GM21367 (cell line): ENCODE measurements around the gene DNAJC5G.
"Not testable (repeated sequence)": the region's sequence is repeated elsewhere in the genome, so short reads cannot be mapped to it uniquely, and the experiment has no call there.

Experiments used
- ATAC-seq: cut with Tn5 transposase; IDR thresholded peaks from one replicate; pipeline ENCODE4 v1.9.1; 2021; ENCODE audit not compliant: unreplicated experiment

The DNAJC5G gene

GRCh38 chr2:27280826-27281225, 5.6 kb downstream of the DNAJC5G start:
- ATAC-seq = no peak

GRCh38 chr2:27281442-27281841, 6.2 kb downstream of the DNAJC5G start:
- ATAC-seq = no peak

GRCh38 chr2:27281855-27282559, 6.8 kb downstream of the DNAJC5G start, which contains the start of gene TRIM54:
Gene TRIM54, plus strand, starts transcription at chr2:27282429. Its CDS starts 303 bp downstream, at chr2:27282732.
- ATAC-seq = no peak

GRCh38 chr2:27282892-27283291, 7.7 kb downstream of the DNAJC5G start:
- ATAC-seq = no peak

GRCh38 chr2:27284996-27285395, 9.8 kb downstream of the DNAJC5G start:
- no peak for ATAC-seq

GRCh38 chr2:27285481-27285880, 10.2 kb downstream of the DNAJC5G start:
- no peak for ATAC-seq

GRCh38 chr2:27288610-27289009, 13.4 kb downstream of the DNAJC5G start:
- no peak for ATAC-seq

GRCh38 chr2:27290549-27290948, 15.3 kb downstream of the DNAJC5G start:
- no peak for ATAC-seq

- ATAC-seq = no peak
These were observed 16.6 kb downstream of the DNAJC5G start for GRCh38 chr2:27291865-27292264.

GRCh38 chr2:27294928-27295327, 19.7 kb downstream of the DNAJC5G start:
- ATAC-seq = no peak

GRCh38 chr2:27296481-27296880, 21.2 kb downstream of the DNAJC5G start:
- ATAC-seq = no peak

GRCh38 chr2:27297195-27297594, 22.0 kb downstream of the DNAJC5G start:
- ATAC-seq = no peak

- ATAC-seq = no peak
These were observed 23.3 kb downstream of the DNAJC5G start for GRCh38 chr2:27298391-27299080.

- not testable (repeated sequence) for ATAC-seq
These were observed 25.4 kb downstream of the DNAJC5G start for GRCh38 chr2:27300606-27301005.

- ATAC-seq = no peak
These were observed 28.1 kb downstream of the DNAJC5G start for GRCh38 chr2:27303093-27304025.

GRCh38 chr2:27304488-27305240, 29.4 kb downstream of the DNAJC5G start:
- no peak for ATAC-seq

GRCh38 chr2:27305516-27305915, 30.3 kb downstream of the DNAJC5G start:
- no peak for ATAC-seq

GRCh38 chr2:27306136-27306535, 30.9 kb downstream of the DNAJC5G start:
- ATAC-seq = no peak

- ATAC-seq = no peak
These were observed 31.5 kb downstream of the DNAJC5G start for GRCh38 chr2:27306573-27307286.

GRCh38 chr2:27307287-27307544, 32.0 kb downstream of the DNAJC5G start:
- ATAC-seq = no peak
